A549 treated with RU486 at 1 μM for 4 hours (cell line): ENCODE results near the gene NDST3. TPM values are rescaled to one million over a fixed set of nuclear protein-coding genes. Genes with fewer than 3 reads are reported as not detected.

Source experiments
- total RNA-seq: library from RNA; stranded (reverse); fragments of 200-300 nt; extraction: Qiagen RNA extraction; gene quantifications from 5 replicates; pipeline ENCODE4 v1.2.3, GENCODE V29; 2022; ENCODE audit warnings: low read depth

The NDST3 gene
- not detected in 5 replicates for total RNA-seq

GRCh38 chr4:118034053-118034785 lies at the start of gene NDST3:
NDST3 (plus strand) TSS chr4:118034486; CDS start chr4:118053911, 19,425 bp downstream.

